ENCODE results near the gene UFD1. TPM values are rescaled to one million over a fixed set of nuclear protein-coding genes. Genes with fewer than 3 reads are reported as not detected.

Gene UFD1
- total and polyA plus RNA-seq, 9 of the 15 experiments (the other 6 are each of a cell fraction or from before 2014, with no cell fraction given) = 238 to 645 (median 363) TPM

DNA sequence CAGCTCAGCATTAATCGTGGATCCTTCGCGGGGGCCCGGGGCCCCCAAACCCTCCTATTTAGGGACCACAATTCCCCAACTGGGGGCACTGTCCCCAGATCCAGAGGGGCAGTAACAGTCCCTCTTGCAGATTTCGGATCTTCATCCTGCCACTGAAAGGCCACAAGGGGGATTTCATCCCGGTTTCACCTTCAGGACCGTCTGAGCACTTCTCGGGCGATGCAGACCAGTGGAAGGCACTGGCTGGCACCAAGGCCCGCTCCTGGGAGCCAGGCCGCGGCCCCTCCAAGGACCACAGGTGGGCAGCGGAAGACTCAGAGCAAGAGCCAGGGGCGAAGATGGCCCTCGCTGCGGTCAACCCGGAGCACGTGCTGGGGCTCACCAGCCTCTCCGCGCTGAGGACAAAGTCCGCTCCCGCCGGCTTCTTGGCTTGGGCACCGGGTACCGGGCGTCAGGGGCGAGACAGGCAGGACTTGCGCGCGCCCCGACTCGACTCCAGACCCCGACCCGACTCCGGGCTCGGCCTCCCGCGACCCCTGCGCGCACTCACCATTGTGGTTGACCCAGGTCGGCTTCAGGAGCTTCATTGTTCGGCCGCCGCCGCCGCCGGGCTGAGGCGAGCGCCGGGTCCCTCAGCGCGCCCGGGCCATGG, 48.0 kb downstream of the UFD1 start (continued):
- TF ChIP-seq, protein P1, sequence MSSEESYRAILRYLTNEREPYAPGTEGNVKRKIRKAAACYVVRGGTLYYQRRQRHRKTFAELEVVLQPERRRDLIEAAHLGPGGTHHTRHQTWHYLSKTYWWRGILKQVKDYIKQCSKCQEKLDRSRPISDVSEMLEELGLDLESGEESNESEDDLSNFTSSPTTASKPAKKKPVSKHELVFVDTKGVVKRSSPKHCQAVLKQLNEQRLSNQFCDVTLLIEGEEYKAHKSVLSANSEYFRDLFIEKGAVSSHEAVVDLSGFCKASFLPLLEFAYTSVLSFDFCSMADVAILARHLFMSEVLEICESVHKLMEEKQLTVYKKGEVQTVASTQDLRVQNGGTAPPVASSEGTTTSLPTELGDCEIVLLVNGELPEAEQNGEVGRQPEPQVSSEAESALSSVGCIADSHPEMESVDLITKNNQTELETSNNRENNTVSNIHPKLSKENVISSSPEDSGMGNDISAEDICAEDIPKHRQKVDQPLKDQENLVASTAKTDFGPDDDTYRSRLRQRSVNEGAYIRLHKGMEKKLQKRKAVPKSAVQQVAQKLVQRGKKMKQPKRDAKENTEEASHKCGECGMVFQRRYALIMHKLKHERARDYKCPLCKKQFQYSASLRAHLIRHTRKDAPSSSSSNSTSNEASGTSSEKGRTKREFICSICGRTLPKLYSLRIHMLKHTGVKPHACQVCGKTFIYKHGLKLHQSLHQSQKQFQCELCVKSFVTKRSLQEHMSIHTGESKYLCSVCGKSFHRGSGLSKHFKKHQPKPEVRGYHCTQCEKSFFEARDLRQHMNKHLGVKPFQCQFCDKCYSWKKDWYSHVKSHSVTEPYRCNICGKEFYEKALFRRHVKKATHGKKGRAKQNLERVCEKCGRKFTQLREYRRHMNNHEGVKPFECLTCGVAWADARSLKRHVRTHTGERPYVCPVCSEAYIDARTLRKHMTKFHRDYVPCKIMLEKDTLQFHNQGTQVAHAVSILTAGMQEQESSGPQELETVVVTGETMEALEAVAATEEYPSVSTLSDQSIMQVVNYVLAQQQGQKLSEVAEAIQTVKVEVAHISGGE (CRISPR knock-in tag; IDR thresholded peaks at IDR 0.05) = peak in 1 of 3 experiments; percentile 69; a peak in 1 of 6 replicates
- TF ChIP-seq CGGBP1 (CRISPR knock-in tag; IDR thresholded peaks at IDR 0.05) (peak; percentile 90), RHOXF2B (CRISPR knock-in tag; conservative IDR thresholded peaks at IDR 0.05) (no peak; the same call in 1 of the 2 replicates), MXI1 (IDR thresholded peaks at IDR 0.05; ENCODE audit: low read depth, low read length) (peak; percentile 49; the same call in 1 of the 2 replicates), ZEB2 (IDR thresholded peaks at IDR 0.05) (no peak), ZNF133 (CRISPR knock-in tag; IDR thresholded peaks at IDR 0.05) (0 out of 2 replicates have a peak, but pooled peaks have one; percentile 11), ZNF274 (IDR thresholded peaks at IDR 0.05; ENCODE audit: borderline replicate concordance, low read depth, low read length) (0 out of 2 replicates have a peak, but pooled peaks have one; percentile 12), ZNF764 (CRISPR knock-in tag; IDR thresholded peaks at IDR 0.05; ENCODE audit: low read depth) (0 out of 2 replicates have a peak, but pooled peaks have one; percentile 50), SMARCB1 (IDR thresholded peaks at IDR 0.05; ENCODE audit: insufficient read length, low read depth) (no peak), DIDO1 (tag; IDR thresholded peaks at IDR 0.05; ENCODE audit: low read depth) (peak; percentile 46; the same call in 1 of the 2 replicates), SP1 (CRISPR knock-in tag; IDR thresholded peaks at IDR 0.05) (no peak), HEY1 (CRISPR knock-in tag; IDR thresholded peaks at IDR 0.05; ENCODE audit: borderline replicate concordance) (no peak), ARID3B (CRISPR knock-in tag; IDR thresholded peaks at IDR 0.05; ENCODE audit: borderline replicate concordance) (peak; percentile 27; the same call in 1 of the 2 replicates), SRF (CRISPR knock-in tag; IDR thresholded peaks at IDR 0.05) (peak in 1 of 2 experiments; percentile 54; a peak in 2 of 4 replicates), TGIF2 (CRISPR knock-in tag; IDR thresholded peaks at IDR 0.05) (no peak), NRF1 (conservative IDR thresholded peaks at IDR 0.05 in 1 of 2, IDR thresholded peaks at IDR 0.05 in 1 of 2) (no peak), HDAC6 (IDR thresholded peaks at IDR 0.05; ENCODE audit: low read depth, low read length) (peak; percentile 74; the same call in 1 of the 2 replicates)
- TF ChIP-seq, protein P2, sequence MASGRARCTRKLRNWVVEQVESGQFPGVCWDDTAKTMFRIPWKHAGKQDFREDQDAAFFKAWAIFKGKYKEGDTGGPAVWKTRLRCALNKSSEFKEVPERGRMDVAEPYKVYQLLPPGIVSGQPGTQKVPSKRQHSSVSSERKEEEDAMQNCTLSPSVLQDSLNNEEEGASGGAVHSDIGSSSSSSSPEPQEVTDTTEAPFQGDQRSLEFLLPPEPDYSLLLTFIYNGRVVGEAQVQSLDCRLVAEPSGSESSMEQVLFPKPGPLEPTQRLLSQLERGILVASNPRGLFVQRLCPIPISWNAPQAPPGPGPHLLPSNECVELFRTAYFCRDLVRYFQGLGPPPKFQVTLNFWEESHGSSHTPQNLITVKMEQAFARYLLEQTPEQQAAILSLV (tag; IDR thresholded peaks at IDR 0.05) = peak; percentile 61
- TF ChIP-seq, protein P3, sequence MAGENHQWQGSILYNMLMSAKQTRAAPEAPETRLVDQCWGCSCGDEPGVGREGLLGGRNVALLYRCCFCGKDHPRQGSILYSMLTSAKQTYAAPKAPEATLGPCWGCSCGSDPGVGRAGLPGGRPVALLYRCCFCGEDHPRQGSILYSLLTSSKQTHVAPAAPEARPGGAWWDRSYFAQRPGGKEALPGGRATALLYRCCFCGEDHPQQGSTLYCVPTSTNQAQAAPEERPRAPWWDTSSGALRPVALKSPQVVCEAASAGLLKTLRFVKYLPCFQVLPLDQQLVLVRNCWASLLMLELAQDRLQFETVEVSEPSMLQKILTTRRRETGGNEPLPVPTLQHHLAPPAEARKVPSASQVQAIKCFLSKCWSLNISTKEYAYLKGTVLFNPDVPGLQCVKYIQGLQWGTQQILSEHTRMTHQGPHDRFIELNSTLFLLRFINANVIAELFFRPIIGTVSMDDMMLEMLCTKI (IDR thresholded peaks at IDR 0.05; ENCODE audit: partially characterized antibody) = no peak
